WTC11 (cell line): ENCODE measurements around the gene JAKMIP3. TPM values are rescaled to one million over a fixed set of nuclear protein-coding genes. Genes with fewer than 3 reads are reported as not detected.

ENCODE experiments used
- ATAC-seq: fragments of 200-7000 bp; cut with Tn5 transposase; 2 replicates; pipeline ENCODE4 v1.10.0; 2021; ENCODE audit warnings: mild to moderate bottlenecking, moderate library complexity
- CTCF ChIA-PET: fragments of 300-600 bp; sonication (Branson Sonifier 250); formaldehyde crosslinking; loops from one replicate; lab custom pipeline; 2021; ENCODE audit warnings: antibody characterized with exemption; lab: Charles Lee
- POLR2A ChIA-PET: fragments of 350-600 bp; sonication (Branson Sonifier 250); formaldehyde crosslinking; loops from one replicate; lab custom pipeline; 2021; ENCODE audit warnings: antibody characterized with exemption; lab: Charles Lee
- DNase-seq: peaks from one replicate; pipeline ENCODE4 v3.0.0; 2021; ENCODE audit warnings: low spot score
- H3K27ac Mint-ChIP-seq: 2 replicates; pipeline ENCODE4 v1.8.0; 2021; ENCODE audit warnings: mixed read lengths
- H3K27me3 Mint-ChIP-seq: 2 replicates; pipeline ENCODE4 v1.8.0; 2021; ENCODE audit warnings: low read depth, mild to moderate bottlenecking, moderate library complexity, mixed read lengths
- H3K36me3 Mint-ChIP-seq: 2 replicates; pipeline ENCODE4 v1.8.0; 2021; ENCODE audit warnings: mixed read lengths
- H3K4me1 Mint-ChIP-seq: 2 replicates; pipeline ENCODE4 v1.8.0; 2022; ENCODE audit warnings: mixed read lengths
- H3K4me3 Mint-ChIP-seq: 2 replicates; pipeline ENCODE4 v1.8.0; 2021; ENCODE audit warnings: mild to moderate bottlenecking, moderate library complexity, mixed read lengths
- H3K9me3 Mint-ChIP-seq: 2 replicates; pipeline ENCODE4 v1.8.0; 2021; ENCODE audit warnings: mixed read lengths
- EMX1 ChIP-seq: fragments of 250-450 bp; sonication (Bioruptor Pico); IDR thresholded peaks from 2 replicates; pipeline ENCODE4 v1.8.0; 2021; ENCODE audit warnings: mild to moderate bottlenecking
- ESRRA ChIP-seq: sonication (generic); formaldehyde crosslinking; IDR thresholded peaks from 2 replicates; pipeline ENCODE4 v1.8.1; 2022; ENCODE audit warnings: mild to moderate bottlenecking, missing genetic modification reagents, borderline replicate concordance
- GTF2I ChIP-seq: fragments of 250-450 bp; sonication (Bioruptor Pico); conservative IDR thresholded peaks from 2 replicates; pipeline ENCODE4 v1.4.0; 2021; ENCODE audit warnings: mild to moderate bottlenecking
- NR2C2 ChIP-seq: sonication (generic); formaldehyde crosslinking; IDR thresholded peaks from 2 replicates; pipeline ENCODE4 v1.8.0; 2022; ENCODE audit warnings: mild to moderate bottlenecking, missing genetic modification reagents
- RORB ChIP-seq: fragments of 250-450 bp; sonication (Bioruptor Pico); IDR thresholded peaks from 2 replicates; pipeline ENCODE4 v1.9.0; 2021; ENCODE audit warnings: mild to moderate bottlenecking
- SMAD4 ChIP-seq: sonication (generic); formaldehyde crosslinking; IDR thresholded peaks from 2 replicates; pipeline ENCODE4 v1.8.0; 2022; ENCODE audit warnings: mild to moderate bottlenecking, missing genetic modification reagents
- SP1 ChIP-seq: sonication (generic); formaldehyde crosslinking; conservative IDR thresholded peaks from 2 replicates; pipeline ENCODE4 v1.8.1; 2022; ENCODE audit warnings: missing genetic modification reagents
- TEAD4 ChIP-seq: sonication (generic); formaldehyde crosslinking; IDR thresholded peaks from 2 replicates; pipeline ENCODE4 v1.8.0; 2022; ENCODE audit warnings: mild to moderate bottlenecking, missing genetic modification reagents
- TP53 ChIP-seq: sonication (generic); formaldehyde crosslinking; IDR thresholded peaks from 2 replicates; pipeline ENCODE4 v1.8.1; 2023; ENCODE audit warnings: mild to moderate bottlenecking, missing genetic modification reagents
- ZNF671 ChIP-seq: fragments of 250-450 bp; sonication (Bioruptor Pico); IDR thresholded peaks from 2 replicates; pipeline ENCODE4 v1.8.0; 2021; ENCODE audit warnings: mild to moderate bottlenecking
- total RNA-seq: library from RNA; stranded (reverse); gene quantifications from 3 replicates; pipeline ENCODE4 v1.2.3, GENCODE V29; 2021
- TF ChIP-seq, protein P1 (sequence below): sonication (generic); formaldehyde crosslinking; IDR thresholded peaks from 2 replicates; pipeline ENCODE4 v1.8.1; 2022; ENCODE audit warnings: mild to moderate bottlenecking, missing genetic modification reagents, moderate library complexity, borderline replicate concordance
- TF ChIP-seq, protein P2 (sequence below): sonication (generic); formaldehyde crosslinking; IDR thresholded peaks from 2 replicates; pipeline ENCODE4 v1.8.0; 2022; ENCODE audit warnings: mild to moderate bottlenecking, missing genetic modification reagents
- TF ChIP-seq, protein P3 (sequence below): sonication (generic); formaldehyde crosslinking; IDR thresholded peaks from 2 replicates; pipeline ENCODE4 v1.8.1; 2023; ENCODE audit warnings: mild to moderate bottlenecking, missing genetic modification reagents, moderate library complexity
- TF ChIP-seq, protein P4 (sequence below): sonication (generic); formaldehyde crosslinking; IDR thresholded peaks from 2 replicates; pipeline ENCODE4 v1.8.0; 2022; ENCODE audit warnings: mild to moderate bottlenecking, missing genetic modification reagents
- TF ChIP-seq, protein P5 (sequence below): sonication (generic); formaldehyde crosslinking; IDR thresholded peaks from 2 replicates; pipeline ENCODE4 v1.8.1; 2022; ENCODE audit warnings: mild to moderate bottlenecking, moderate library complexity, missing genetic modification reagents
- TF ChIP-seq, protein P6 (sequence below): fragments of 250-450 bp; sonication (Bioruptor Pico); conservative IDR thresholded peaks from 2 replicates; pipeline ENCODE4 v1.9.0; 2021; ENCODE audit warnings: mild to moderate bottlenecking
- TF ChIP-seq, protein P7 (sequence below): fragments of 250-450 bp; sonication (Bioruptor Pico); IDR thresholded peaks from 2 replicates; pipeline ENCODE4 v1.9.0; 2021; ENCODE audit warnings: mild to moderate bottlenecking
- TF ChIP-seq, protein P8 (sequence below): sonication (generic); formaldehyde crosslinking; conservative IDR thresholded peaks from 2 replicates; pipeline ENCODE4 v1.8.1; 2022; ENCODE audit warnings: mild to moderate bottlenecking, missing genetic modification reagents

The JAKMIP3 gene
- total RNA-seq, 1 experiment from 2014 or later: 1.7 TPM

DNA sequence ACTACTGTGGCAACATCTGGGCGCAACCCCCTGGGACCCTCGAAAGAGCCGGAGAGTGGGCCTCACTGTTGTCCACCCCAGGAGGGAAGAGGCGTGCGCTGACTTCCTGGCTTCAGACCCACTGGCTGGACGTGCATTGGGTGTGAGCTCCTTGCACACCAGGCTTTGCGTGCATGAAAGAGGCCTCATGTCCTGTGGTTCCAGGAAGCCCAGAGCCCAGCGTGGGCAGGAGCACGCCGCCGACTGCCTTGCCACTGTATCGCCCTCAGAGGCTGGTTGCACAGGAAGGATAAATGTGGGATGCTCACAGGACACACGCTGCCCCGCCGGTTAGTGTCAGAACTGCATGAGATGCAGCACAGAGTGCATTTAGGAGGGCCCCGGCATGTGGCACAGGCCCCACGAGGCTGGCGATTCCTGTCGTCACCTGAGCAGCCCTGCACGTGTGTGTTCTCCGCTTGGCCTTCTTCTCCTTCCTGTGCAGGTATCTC, 8.5 kb upstream of the JAKMIP3 start (continued):
- TF ChIP-seq, protein P1, sequence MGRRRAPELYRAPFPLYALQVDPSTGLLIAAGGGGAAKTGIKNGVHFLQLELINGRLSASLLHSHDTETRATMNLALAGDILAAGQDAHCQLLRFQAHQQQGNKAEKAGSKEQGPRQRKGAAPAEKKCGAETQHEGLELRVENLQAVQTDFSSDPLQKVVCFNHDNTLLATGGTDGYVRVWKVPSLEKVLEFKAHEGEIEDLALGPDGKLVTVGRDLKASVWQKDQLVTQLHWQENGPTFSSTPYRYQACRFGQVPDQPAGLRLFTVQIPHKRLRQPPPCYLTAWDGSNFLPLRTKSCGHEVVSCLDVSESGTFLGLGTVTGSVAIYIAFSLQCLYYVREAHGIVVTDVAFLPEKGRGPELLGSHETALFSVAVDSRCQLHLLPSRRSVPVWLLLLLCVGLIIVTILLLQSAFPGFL (CRISPR knock-in tag): no peak
- TF ChIP-seq, protein P2, sequence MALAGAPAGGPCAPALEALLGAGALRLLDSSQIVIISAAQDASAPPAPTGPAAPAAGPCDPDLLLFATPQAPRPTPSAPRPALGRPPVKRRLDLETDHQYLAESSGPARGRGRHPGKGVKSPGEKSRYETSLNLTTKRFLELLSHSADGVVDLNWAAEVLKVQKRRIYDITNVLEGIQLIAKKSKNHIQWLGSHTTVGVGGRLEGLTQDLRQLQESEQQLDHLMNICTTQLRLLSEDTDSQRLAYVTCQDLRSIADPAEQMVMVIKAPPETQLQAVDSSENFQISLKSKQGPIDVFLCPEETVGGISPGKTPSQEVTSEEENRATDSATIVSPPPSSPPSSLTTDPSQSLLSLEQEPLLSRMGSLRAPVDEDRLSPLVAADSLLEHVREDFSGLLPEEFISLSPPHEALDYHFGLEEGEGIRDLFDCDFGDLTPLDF: no peak
- TF ChIP-seq, protein P3, sequence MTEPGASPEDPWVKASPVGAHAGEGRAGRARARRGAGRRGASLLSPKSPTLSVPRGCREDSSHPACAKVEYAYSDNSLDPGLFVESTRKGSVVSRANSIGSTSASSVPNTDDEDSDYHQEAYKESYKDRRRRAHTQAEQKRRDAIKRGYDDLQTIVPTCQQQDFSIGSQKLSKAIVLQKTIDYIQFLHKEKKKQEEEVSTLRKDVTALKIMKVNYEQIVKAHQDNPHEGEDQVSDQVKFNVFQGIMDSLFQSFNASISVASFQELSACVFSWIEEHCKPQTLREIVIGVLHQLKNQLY (CRISPR knock-in tag): no peak
- TF ChIP-seq, protein P4, sequence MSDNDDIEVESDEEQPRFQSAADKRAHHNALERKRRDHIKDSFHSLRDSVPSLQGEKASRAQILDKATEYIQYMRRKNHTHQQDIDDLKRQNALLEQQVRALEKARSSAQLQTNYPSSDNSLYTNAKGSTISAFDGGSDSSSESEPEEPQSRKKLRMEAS: no peak
- TF ChIP-seq SMAD4: no peak
- no peak for TF ChIP-seq TP53

DNA sequence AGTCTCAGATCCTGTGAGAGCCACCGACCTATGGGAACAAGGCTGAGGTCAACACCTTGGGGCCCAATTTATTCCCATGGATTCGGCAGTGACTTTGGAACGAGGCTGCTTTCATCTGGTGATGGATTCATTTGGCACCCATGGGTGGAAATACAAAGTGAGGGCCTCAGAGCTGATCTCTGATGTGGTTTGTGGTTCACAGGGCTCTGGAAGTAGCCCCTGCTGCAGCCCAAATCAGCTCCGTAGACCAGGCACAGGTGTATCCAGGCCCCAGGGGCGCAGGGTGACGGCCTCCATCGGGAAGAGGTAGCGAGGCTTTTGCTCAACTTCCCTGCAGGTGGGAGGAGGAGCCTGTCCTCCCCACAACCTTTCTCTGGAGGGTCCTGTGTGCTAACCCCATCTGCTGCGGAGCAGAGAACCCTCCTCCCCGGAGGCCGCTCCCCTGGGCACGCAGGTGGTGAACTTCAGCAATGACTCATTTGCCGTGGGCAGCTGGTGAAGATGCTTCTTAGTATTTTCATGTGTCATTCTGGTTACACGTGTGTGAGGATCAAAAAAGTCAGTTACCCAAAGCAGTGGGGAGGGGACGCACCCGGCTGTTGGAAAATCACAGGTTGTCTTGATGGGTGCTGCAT, 7.5 kb upstream of the JAKMIP3 start:
- DNase-seq: no peak
- ATAC-seq: no peak
- POLR2A ChIA-PET: no interaction called here
- Mint-ChIP-seq H3K27me3 (peaks cover under 1% of the 10 kb centered on the region; the same call in 1 of the 2 replicates), H3K27ac (no peak overlapping the region), H3K9me3 (peaks cover 17% of the 10 kb centered on the region), H3K4me1 (peaks cover 10% of the 10 kb centered on the region), H3K4me3 (no peak overlapping the region), H3K36me3 (peaks cover 8% of the 10 kb centered on the region)
- TF ChIP-seq EMX1 (CRISPR knock-in tag) (no peak), NR2C2 (no peak), SP1 (CRISPR knock-in tag) (no peak), ESRRA (CRISPR knock-in tag) (no peak), TEAD4 (CRISPR knock-in tag) (no peak), RORB (no peak), GTF2I (no peak), ZNF671 (CRISPR knock-in tag) (no peak)
- TF ChIP-seq, protein P5, sequence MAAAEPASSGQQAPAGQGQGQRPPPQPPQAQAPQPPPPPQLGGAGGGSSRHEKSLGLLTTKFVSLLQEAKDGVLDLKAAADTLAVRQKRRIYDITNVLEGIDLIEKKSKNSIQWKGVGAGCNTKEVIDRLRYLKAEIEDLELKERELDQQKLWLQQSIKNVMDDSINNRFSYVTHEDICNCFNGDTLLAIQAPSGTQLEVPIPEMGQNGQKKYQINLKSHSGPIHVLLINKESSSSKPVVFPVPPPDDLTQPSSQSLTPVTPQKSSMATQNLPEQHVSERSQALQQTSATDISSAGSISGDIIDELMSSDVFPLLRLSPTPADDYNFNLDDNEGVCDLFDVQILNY: no peak
- TF ChIP-seq, protein P6, sequence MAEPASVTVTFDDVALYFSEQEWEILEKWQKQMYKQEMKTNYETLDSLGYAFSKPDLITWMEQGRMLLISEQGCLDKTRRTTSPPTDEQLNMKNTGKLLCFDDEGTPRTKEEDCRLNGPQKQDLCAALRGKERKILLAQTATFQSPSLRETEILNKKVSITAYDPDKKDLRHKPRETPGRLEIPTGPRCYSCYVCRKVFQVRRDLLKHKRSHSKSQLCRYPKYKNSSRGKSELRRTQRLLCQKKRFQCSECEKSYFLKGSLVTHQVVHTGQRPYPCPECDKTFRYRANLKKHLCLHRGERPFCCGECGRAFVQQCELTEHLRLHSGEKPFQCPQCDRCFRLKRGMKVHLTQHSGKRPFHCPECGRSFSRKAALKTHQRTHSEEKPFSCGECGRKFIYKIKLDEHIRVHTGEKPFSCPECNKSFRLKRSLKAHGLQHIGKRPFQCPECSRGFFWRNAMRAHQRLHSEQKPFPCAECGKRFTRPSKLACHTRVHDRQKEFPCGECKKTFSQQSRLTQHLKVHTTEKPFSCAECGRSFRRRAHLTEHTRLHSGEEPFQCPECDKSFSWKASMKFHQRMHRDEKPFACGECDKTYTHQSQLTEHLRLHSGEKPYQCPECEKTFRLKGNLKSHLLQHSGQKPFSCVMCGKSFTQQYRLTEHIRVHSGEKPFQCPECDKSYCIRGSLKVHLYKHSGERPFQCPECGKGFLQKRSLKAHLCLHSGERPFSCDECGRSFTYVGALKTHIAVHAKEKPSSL (CRISPR knock-in tag): no peak
- TF ChIP-seq, protein P7, sequence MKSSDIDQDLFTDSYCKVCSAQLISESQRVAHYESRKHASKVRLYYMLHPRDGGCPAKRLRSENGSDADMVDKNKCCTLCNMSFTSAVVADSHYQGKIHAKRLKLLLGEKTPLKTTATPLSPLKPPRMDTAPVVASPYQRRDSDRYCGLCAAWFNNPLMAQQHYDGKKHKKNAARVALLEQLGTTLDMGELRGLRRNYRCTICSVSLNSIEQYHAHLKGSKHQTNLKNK: no peak
- TF ChIP-seq, protein P8, sequence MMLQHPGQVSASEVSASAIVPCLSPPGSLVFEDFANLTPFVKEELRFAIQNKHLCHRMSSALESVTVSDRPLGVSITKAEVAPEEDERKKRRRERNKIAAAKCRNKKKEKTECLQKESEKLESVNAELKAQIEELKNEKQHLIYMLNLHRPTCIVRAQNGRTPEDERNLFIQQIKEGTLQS: no peak
- TF ChIP-seq, all 79 proteins: peak for 0
- CTCF ChIA-PET: interaction anchor here (1.6 kb wide), 1 partner anchor 35 kb away, joined by 4 read pairs; no protein-coding TSS in a partner anchor
